Endothelial cell of umbilical vein (primary cell): ENCODE data around the gene CAMP. TPM values are rescaled to one million over a fixed set of nuclear protein-coding genes. Genes with fewer than 3 reads are reported as not detected.

ENCODE experiments used
- BruUV-seq: library from RNA; stranded (reverse); fragments of 400-500 nt; replicated peaks from 2 replicates; lab custom pipeline; 2021; lab: Mats Ljungman, UMichigan
- CTCF ChIA-PET: fragments of 300-600, 350-600 bp; sonication (Branson Sonifier 250); formaldehyde crosslinking; loops from one replicate; lab custom pipeline; 2021; ENCODE audit warnings: antibody characterized with exemption, inconsistent platforms; lab: Charles Lee
- POLR2A ChIA-PET: fragments of 300-600, 350-600 bp; sonication (Branson Sonifier 250); formaldehyde crosslinking; loops from one replicate; lab custom pipeline; 2021; ENCODE audit warnings: antibody characterized with exemption, inconsistent platforms; lab: Charles Lee
- DNase-seq: peaks from one replicate; pipeline ENCODE4 v3.0.0-alpha.2; 2011; ENCODE audit warnings: low read depth, low spot score
- FAIRE-seq: peaks from 2 replicates; lab custom pipeline; 2011; peaks lifted over from hg19 to GRCh38; lab: Jason Lieb, UNC
- H2AFZ ChIP-seq: 2 replicates; pipeline ENCODE4 v1.6.0; 2012; ENCODE audit warnings: low read depth, low read length, control low read depth, inconsistent platforms
- H3K27ac ChIP-seq: 2 replicates; pipeline ENCODE4 v1.5.1; 2011; ENCODE audit warnings: low read depth, mild to moderate bottlenecking, control low read depth, low read length, moderate library complexity; ENCODE audit not compliant: insufficient read depth
- H3K27me3 ChIP-seq, 2 experiments: 2 replicates each; pipeline versions ENCODE4 v1.6.0 to v1.6.1; 2011; ENCODE audit warnings: low read length in 2 of 2, mixed read lengths in 1 of 2; ENCODE audit not compliant: control insufficient read depth in 2 of 2, insufficient read depth in 2 of 2
- H3K36me3 ChIP-seq, 2 experiments: 2 replicates in 1 of 2; 3 replicates in 1 of 2; pipeline ENCODE4 v1.5.1; 2011; ENCODE audit warnings: low read length in 2 of 2, mild to moderate bottlenecking in 1 of 2, moderate library complexity in 1 of 2; ENCODE audit not compliant: control insufficient read depth in 2 of 2, insufficient read depth in 2 of 2; ENCODE audit errors: extremely low read depth in 1 of 2
- H3K4me1 ChIP-seq: 3 replicates; pipeline ENCODE4 v1.5.1; 2011; ENCODE audit warnings: mild to moderate bottlenecking, low read length; ENCODE audit not compliant: control insufficient read depth, insufficient read depth; ENCODE audit errors: extremely low read depth
- H3K4me2 ChIP-seq: 2 replicates; pipeline ENCODE4 v1.6.1; 2011; ENCODE audit warnings: low read length, control low read depth, mixed read lengths; ENCODE audit not compliant: insufficient read depth
- H3K4me3 ChIP-seq, 3 experiments: fragments of 200-600 bp in 1 of 3; sonication (generic), shearing (Covaris generic) in 1 of 3; replicated peaks in 1 of 3; 2 replicates each; pipeline ENCODE4 v1.5.1; 2011 to 2016; ENCODE audit warnings: control low read depth in 3 of 3, low read length in 3 of 3, mild to moderate bottlenecking in 2 of 3, inconsistent platforms in 1 of 3, low read depth in 1 of 3, moderate library complexity in 1 of 3; ENCODE audit not compliant: insufficient read depth in 1 of 3
- H3K79me2 ChIP-seq: 2 replicates; pipeline ENCODE4 v1.6.0; 2012; ENCODE audit warnings: low read length, inconsistent platforms; ENCODE audit not compliant: control insufficient read depth, insufficient read depth
- H3K9ac ChIP-seq: replicated peaks from 2 replicates; pipeline ENCODE3; 2011; ENCODE audit warnings: low read length, control low read depth; ENCODE audit not compliant: insufficient read depth; ENCODE audit errors: extremely low read depth
- H3K9me1 ChIP-seq: replicated peaks from 3 replicates; pipeline ENCODE4 v1.6.0; 2011; ENCODE audit warnings: mild to moderate bottlenecking, low read length; ENCODE audit not compliant: control insufficient read depth, insufficient read depth; ENCODE audit errors: extremely low read depth
- H3K9me3 ChIP-seq: replicated peaks from 2 replicates; pipeline ENCODE4 v1.5.1; 2012; ENCODE audit warnings: low read length, inconsistent platforms; ENCODE audit not compliant: control insufficient read depth, insufficient read depth
- H4K20me1 ChIP-seq: replicated peaks from 2 replicates; pipeline ENCODE3; 2011; ENCODE audit warnings: mild to moderate bottlenecking, low read length; ENCODE audit not compliant: control insufficient read depth, insufficient read depth; ENCODE audit errors: extremely low read depth
- EZH2 ChIP-seq: IDR thresholded peaks from 2 replicates; pipeline ENCODE4 v1.6.1; 2012; ENCODE audit warnings: borderline replicate concordance, low read depth, mild to moderate bottlenecking, moderate library complexity, low read length, inconsistent platforms; ENCODE audit not compliant: severe bottlenecking
- FOS ChIP-seq: IDR thresholded peaks from 2 replicates; pipeline ENCODE4 v1.6.1; 2011; ENCODE audit warnings: mild to moderate bottlenecking, low read length, moderate library complexity, borderline replicate concordance; ENCODE audit not compliant: insufficient read depth
- GATA2 ChIP-seq: IDR thresholded peaks from 2 replicates; pipeline ENCODE4 v1.7.0; 2011; ENCODE audit warnings: low read depth, mild to moderate bottlenecking, moderate library complexity, mixed read lengths, low read length; ENCODE audit not compliant: insufficient read length, insufficient read depth
- JUN ChIP-seq: IDR thresholded peaks from 2 replicates; pipeline ENCODE4 v1.6.1; 2011; ENCODE audit warnings: borderline replicate concordance, low read depth; ENCODE audit not compliant: insufficient read length, insufficient read depth
- MYC ChIP-seq: IDR thresholded peaks from one replicate; pipeline ENCODE4 v1.6.1; 2011; ENCODE audit warnings: mild to moderate bottlenecking, low read depth, low read length
- POLR2A ChIP-seq: IDR thresholded peaks from 2 replicates; pipeline ENCODE4 v1.6.1; 2012; ENCODE audit warnings: low read depth, mild to moderate bottlenecking, control low read depth, low read length
- POLR2AphosphoS5 ChIP-seq: IDR thresholded peaks from 2 replicates; pipeline ENCODE4 v1.6.1; 2012; ENCODE audit warnings: low read depth, mild to moderate bottlenecking, control low read depth, low read length, moderate library complexity; ENCODE audit not compliant: insufficient read depth
- dilution Hi-C: fragments of 300-500 bp; cut with MboI; formaldehyde crosslinking; loops from one replicate; pipeline ENCODE4 v1.15.0; 2019; ENCODE audit warnings: low sequenced_read_pairs; ENCODE audit not compliant: extremely low pct_ligation_motif_present
- intact Hi-C: fragments of 100-400 bp; cut with micrococcal nuclease; formaldehyde crosslinking; loops from one replicate; pipeline ENCODE4 v1.10.0; 2022
- polyA plus RNA-seq, 4 experiments: library from polyadenylated mRNA; depleted of rRNA in 3 of 4; stranded (reverse) in 3 of 4; unstranded in 1 of 4; fragments of >200 nt; gene quantifications; 2 replicates each; pipeline versions ENCODE4 v1.2.1 to v1.2.3, GENCODE V29; 2011 to 2012; ENCODE audit warnings: missing spikeins in 1 of 4
- total RNA-seq: library from RNA; stranded (reverse); gene quantifications from 2 replicates; pipeline ENCODE4 v1.2.3, GENCODE V29; 2021
- TF ChIP-seq, protein P1 (sequence below), 2 donors: IDR thresholded peaks; 1 replicate in 1 of 2; 2 replicates in 1 of 2; pipeline ENCODE4 v1.5.1; 2011; ENCODE audit warnings: low read length in 2 of 2, mild to moderate bottlenecking in 2 of 2, moderate library complexity in 2 of 2, control low read depth in 1 of 2, inconsistent platforms in 1 of 2, low read depth in 1 of 2; ENCODE audit not compliant: insufficient read depth in 1 of 2; ENCODE audit errors: extremely low read depth in 1 of 2
- TF ChIP-seq, protein P2 (sequence below): IDR thresholded peaks from 2 replicates; pipeline ENCODE4 v1.6.1; 2011; ENCODE audit not compliant: insufficient read depth, insufficient read length

Gene CAMP
- total and polyA plus RNA-seq, 2 donors (not counting 3 experiments of a cell fraction or from before 2014, with no cell fraction given), result not detected

DNA sequence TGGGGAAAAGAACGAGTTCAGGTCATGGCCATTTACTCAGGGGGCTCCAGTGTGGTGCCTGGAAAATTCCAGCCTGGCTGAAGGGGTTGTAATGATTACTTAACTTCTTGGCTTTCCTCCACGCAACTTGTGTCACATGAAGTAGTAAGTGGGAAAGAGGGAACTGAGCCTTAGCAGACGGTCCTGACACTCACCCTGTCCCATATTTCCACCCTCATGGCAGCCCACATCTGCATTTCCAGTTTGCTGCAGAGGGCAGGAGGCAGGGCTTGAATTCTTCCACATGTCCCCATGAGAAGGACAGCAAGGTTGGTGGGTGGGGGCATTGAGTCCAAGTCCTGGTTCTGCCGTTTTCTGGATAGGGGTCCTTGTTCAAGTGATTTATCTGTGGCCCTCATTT lies 7.8 kb upstream of the CAMP start:
- no peak for FAIRE-seq
- no peaks in the 10 kb centered on the region for H3K79me2 ChIP-seq
- TF ChIP-seq MYC (no peak), POLR2A (no peak), FOS (no peak), GATA2 (no peak), POLR2AphosphoS5 (no peak), EZH2 (no peak)
- no peak overlapping the region for H3K4me2 ChIP-seq
- no peaks in the 10 kb centered on the region for H3K4me1 ChIP-seq
- BruUV-seq, result no TSS peak
- peaks cover 0 to 11% of the 10 kb centered on the region in 2 experiments for H3K27me3 ChIP-seq
- no peak overlapping the region for H3K4me3 ChIP-seq
- no peaks in the 10 kb centered on the region for H3K9me3 ChIP-seq
- no peak overlapping the region for H3K9ac ChIP-seq
- no peak for DNase-seq
- intact Hi-C loops (no loop called here), dilution Hi-C loops (no loop called here)
- no peaks in the 10 kb centered on the region for H3K36me3 ChIP-seq
- H3K27ac ChIP-seq, result no peak overlapping the region
- no peak overlapping the region for H2AFZ ChIP-seq
- H3K9me1 ChIP-seq, result no peaks in the 10 kb centered on the region
- POLR2A ChIA-PET, result no interaction called here
- no peaks in the 10 kb centered on the region for H4K20me1 ChIP-seq
- CTCF ChIA-PET, result no interaction called here

DNA sequence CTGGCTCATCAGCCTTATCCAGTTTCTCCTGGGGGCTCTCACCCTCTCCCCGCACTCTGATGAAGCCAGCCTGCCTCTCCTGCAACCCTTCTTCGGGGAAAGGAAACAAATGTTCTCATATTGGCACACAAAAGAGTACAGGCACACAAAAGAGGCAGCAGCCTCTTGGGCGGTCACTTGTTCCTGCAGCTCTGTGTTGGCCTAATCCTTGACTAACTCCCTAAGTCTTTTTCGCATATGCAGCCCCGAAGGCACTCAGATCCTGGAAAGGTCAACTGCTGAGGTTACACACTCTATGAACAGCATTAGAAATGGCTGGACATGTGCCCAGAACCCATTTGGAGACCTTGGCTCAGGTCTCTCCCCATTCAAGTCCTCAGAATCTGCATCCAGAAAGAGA lies 7.4 kb upstream of the CAMP start:
- TF ChIP-seq POLR2A (no peak), JUN (no peak), FOS (no peak), POLR2AphosphoS5 (no peak), GATA2 (no peak), MYC (no peak), EZH2 (no peak)
- TF ChIP-seq, protein P1, sequence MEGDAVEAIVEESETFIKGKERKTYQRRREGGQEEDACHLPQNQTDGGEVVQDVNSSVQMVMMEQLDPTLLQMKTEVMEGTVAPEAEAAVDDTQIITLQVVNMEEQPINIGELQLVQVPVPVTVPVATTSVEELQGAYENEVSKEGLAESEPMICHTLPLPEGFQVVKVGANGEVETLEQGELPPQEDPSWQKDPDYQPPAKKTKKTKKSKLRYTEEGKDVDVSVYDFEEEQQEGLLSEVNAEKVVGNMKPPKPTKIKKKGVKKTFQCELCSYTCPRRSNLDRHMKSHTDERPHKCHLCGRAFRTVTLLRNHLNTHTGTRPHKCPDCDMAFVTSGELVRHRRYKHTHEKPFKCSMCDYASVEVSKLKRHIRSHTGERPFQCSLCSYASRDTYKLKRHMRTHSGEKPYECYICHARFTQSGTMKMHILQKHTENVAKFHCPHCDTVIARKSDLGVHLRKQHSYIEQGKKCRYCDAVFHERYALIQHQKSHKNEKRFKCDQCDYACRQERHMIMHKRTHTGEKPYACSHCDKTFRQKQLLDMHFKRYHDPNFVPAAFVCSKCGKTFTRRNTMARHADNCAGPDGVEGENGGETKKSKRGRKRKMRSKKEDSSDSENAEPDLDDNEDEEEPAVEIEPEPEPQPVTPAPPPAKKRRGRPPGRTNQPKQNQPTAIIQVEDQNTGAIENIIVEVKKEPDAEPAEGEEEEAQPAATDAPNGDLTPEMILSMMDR (IDR thresholded peaks at IDR 0.05; ENCODE audit: extremely low read depth in 1 of 2, insufficient read depth in 1 of 2, low read depth in 1 of 2, low read length in 2 of 2), result no peak
- TF ChIP-seq, protein P2, sequence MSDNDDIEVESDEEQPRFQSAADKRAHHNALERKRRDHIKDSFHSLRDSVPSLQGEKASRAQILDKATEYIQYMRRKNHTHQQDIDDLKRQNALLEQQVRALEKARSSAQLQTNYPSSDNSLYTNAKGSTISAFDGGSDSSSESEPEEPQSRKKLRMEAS, result no peak
- no TSS peak for BruUV-seq
- CTCF ChIA-PET, result interaction anchor here (1.1 kb wide), 1 partner anchor 220 kb away, joined by 5 read pairs; no protein-coding TSS in a partner anchor
- no peaks in the 10 kb centered on the region for H4K20me1 ChIP-seq
- H3K79me2 ChIP-seq, result no peaks in the 10 kb centered on the region
- H2AFZ ChIP-seq, result no peak overlapping the region
- no peak for DNase-seq
- H3K9me1 ChIP-seq, result no peaks in the 10 kb centered on the region
- dilution Hi-C loops (no loop called here), intact Hi-C loops (no loop called here)
- no peak overlapping the region for H3K27ac ChIP-seq
- POLR2A ChIA-PET, result no interaction called here
- FAIRE-seq, result no peak
- no peaks in the 10 kb centered on the region for H3K36me3 ChIP-seq
- no peaks in the 10 kb centered on the region for H3K4me1 ChIP-seq
- H3K27me3 ChIP-seq, result peaks cover 0 to 11% of the 10 kb centered on the region in 2 experiments
- H3K9me3 ChIP-seq, result no peaks in the 10 kb centered on the region
- H3K4me3 ChIP-seq, result no peak overlapping the region
- H3K9ac ChIP-seq, result no peak overlapping the region
- no peak overlapping the region for H3K4me2 ChIP-seq
